ENCODE measurements around the gene MCM3.

MCM3 gene

DNA sequence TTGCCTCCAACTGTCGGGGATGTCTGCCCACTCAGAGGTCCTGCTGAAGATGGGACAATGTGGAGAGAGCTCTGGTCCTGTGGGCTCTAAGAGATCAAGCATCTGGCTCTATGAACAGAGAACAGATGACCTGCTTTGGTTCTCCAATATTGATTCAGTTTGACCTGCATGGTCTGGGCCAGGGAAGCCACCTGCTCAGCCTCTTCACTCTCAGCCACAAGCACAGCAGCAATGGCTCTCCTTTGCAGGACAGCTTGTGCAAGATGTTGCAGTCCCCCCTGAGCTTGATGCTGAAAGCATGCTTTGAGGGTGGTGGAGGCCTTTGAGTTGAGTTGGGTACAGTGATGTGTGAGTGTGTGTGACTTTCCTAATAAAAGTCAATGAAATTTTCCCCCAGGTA, 18.6 kb upstream of the MCM3 start:
- DNase-seq (ENCODE audit: low read depth in 2 of 2), result no peak

DNA sequence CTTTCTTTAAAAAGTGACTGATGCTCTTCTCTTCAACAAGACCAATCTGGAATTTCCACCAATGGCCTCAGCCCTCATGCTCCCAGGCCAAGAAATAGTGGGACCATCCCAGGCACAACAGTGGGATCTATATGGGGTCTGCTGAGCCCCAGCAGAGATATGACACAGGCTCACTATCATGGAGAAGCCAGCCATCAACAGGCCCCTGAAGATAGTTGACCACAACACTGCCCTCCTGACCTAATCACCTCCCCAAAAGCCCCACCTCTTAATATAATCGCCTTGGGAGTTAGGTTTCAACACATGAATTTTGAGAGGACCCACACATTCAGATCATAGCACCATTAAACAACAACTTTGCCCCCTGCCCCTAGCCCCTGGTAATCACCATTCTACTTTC, 16.8 kb upstream of the MCM3 start:
- no peak for DNase-seq (ENCODE audit: low read depth in 2 of 2)

DNA sequence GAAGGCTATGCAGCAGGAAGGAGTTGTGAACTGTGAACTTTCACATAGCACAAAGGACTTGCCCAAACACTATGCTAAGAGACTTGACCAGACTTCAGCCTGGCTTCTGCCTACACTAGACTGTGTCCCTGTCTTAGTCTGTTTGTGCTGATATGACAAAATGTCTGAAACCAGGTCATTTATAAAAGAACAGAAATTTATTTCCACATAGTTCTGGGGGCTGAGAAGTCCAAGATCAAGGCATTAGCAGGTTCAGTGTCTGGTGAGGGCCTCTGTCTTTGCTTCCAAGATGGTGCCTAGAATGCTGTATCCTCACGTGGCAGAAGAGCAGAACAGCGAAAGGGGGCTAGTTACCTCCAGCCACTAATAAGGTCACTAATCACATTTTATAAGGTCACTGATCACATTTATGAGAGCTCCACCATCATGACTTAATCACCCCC, 16.0 kb upstream of the MCM3 start:
- no peak for DNase-seq (ENCODE audit: low read depth in 2 of 2)

DNA sequence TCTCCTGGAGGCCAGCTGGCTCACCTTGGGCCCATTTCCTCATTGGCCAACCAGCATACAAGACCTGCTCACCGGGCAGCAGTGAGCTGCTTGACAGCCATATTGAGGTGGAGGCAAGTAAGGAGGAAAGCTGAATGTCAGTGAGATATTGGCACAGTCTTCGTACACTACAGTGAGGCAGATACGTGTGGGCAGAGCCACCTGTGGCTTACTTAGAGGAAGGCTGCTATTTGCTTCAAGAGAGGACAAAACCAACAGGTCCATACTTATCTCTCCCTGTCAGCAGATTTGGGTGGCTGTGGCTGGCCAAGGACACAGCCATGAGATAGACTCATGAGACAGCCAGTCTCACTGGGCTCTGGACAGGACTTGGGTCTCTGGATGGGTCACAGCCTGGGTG, 15.1 kb upstream of the MCM3 start:
- DNase-seq (ENCODE audit: low read depth in 2 of 2), result no peak

DNA sequence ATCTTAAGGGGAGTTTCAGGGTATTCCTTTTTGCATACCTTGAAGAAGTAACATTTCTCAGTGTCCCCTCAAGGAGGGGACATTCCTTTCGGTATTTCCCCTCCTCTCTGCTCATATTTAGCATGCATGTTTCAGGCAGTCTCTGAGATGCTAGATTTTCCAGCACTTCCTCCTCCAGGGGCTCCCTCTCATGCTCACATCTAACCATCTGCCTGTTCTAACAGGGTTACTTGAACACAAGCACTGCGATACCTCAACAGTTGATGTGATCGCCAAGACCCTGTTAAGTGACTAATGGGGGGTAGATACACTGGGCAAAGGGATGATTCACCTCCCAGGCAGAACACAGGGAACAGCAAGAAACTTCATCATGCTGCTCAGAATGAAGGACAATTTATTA, 12.9 kb upstream of the MCM3 start:
- no peak for DNase-seq (ENCODE audit: low read depth in 2 of 2)

DNA sequence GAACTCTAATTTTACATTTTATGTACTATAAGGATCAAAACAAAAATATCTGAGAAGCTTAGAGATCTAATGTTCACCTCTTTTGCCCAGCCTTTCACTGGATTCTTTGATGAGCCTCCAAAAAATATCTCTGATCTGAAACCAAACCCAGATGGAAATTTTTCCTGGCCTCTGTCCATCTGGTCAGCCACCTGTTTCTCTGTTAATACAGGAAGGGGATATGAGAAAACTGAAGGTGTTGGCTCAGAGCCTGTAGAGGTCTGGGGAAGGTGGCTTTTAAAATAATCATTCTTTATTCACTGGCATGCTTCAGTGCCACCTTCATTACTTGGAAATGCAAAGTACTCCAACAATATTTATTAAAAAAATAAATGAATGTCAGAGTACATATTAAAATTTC, 8.5 kb upstream of the MCM3 start:
- no peak for DNase-seq (ENCODE audit: low read depth in 2 of 2)

DNA sequence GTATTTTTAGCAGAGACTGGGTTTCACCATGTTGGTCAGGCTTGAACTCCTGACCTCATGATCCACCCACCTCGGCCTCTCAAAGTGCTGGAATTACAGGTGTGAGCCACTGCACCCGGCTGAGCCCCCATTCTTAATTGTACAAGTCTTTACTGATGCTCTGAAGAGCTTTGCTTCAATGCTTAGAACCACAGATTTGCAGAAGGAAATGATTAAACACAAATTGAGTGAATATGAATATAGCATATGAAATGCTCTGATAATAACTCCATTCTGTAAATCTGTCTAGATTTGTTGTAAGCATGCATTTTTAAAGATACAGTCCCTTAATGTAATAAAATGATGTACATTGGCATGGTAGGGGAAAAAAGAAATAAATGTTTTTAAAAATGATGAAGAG, 4.3 kb upstream of the MCM3 start:
- no peak for DNase-seq (ENCODE audit: low read depth in 2 of 2)

DNA sequence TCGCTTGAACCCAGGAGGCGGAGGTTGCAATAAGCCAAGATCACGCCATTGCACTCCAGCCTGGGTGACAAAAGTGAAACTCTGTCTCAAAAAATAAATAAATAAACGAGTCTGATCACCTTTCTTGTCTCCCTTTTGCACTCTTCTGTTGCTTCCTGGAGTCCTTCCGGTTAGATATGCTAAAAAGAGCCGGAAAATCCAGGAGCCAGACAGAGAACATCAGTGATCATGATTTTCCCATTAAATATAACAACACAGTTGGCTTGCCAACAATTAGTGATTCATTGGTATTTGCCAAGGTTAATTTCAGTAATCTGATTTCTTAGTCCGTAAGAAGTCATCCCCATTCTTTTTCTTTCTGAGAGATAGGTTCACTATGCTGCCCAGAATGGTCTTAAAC, 3.7 kb upstream of the MCM3 start:
- no peak for DNase-seq (ENCODE audit: low read depth in 2 of 2)

DNA sequence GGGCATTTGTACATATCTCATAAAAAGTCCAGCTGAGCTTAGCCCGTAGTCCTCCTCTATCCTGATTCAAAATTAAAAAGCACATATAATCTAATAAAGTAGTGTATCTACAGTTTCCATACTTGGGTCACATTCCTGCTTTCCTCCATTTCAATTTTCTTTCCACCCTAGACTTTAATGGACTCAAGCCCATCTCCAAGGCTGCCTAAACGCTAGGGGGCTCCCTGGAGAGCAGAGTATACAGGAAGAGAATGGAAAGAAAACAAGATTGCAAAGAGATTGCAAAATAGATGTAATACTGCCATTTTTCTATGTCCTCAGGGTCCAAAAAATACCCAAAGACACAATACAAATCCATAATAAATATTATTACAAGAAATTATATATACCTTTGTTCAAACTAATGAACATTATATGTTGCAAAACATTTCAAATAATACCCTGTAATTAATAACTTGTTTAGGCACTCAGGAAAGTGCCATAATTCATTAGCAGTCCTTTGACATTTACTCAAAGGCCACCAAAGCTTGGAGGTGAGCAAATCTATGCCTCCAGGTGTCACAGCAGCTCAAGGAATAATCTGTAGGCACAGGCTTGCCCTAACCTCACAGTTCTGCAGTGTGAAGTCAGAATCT, 2.4 kb upstream of the MCM3 start:
- peak; percentile 43 to 44 for DNase-seq (ENCODE audit: low read depth in 2 of 2)

DNA sequence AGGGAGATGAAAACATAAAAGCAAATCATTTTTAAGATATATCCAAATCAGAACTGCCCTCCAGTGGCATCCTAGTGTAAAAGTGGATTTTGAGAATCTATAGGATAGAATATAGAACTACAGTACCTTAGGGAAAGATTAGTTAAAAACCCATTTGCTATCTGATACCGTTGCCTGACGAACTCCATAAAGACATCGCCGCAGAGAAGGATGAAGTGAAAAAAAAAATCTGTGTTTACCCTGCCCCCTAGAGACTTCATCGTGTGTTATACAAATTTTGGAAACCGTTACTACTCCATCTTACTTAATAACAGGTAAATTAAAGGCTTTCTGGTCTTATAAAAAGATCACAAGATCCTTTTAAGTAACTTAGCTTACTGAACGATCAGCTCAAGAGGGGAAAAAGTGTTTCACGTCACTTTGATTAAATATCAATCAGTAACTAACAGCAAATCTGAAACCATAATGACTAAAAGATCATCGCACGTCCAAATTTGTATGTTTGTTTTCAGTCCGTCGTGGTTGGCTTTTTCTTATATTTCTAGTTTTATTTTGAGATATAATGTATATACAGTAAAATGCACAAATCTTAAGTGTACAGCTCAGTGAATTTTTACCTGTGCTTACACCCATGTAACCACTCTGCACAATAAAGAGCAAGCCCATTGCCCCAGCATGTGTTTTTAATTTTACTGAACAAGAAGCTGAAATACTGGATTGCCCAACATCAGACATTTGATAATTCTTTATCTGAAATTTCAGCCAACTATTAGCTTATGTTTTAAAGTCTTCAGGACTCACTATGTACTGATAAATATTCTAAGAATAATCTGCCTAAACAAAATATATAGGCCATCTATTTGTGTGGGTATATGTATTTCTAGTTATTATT, 881 bp upstream of the MCM3 start:
- no peak for DNase-seq (ENCODE audit: low read depth in 2 of 2)

DNA sequence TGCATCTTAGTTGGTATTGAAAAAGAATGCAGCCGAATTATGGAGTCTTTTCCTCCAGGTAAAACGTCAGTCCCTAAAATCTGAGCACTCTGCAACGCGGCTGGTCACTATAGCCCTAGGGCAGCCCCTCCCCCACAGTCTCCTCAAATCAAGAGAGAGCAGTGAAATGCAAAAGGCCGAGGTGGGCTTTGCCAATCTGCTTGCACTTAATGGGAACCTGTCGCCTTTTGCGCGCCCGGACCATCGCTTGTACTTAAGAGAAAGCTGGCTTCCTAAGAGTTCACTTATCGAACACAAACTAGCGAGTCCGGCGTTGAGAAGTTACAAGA, 447 bp downstream of the MCM3 start:
- peak; percentile 42 for DNase-seq (ENCODE audit: low read depth in 2 of 2)

DNA sequence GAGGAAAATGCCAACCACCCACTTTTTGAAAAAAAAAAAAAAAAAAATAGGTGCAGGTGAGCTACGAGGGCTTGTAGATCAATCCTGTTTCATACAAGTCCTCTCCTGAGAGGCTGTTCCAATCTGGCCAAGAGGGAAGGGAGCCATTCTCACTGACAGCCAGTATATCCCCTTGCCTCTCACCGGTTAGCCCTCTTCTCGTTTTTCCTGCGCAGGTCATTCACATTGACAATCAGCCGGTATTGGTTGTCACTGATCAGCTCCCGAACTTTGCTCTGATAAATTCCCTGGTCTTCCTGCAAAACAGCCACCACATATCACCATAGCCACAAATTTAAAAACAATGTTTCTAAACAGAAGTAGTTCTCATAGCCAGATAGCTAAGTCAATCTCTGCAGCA, 1.4 kb downstream of the MCM3 start:
- DNase-seq (ENCODE audit: low read depth in 2 of 2), result no peak

DNA sequence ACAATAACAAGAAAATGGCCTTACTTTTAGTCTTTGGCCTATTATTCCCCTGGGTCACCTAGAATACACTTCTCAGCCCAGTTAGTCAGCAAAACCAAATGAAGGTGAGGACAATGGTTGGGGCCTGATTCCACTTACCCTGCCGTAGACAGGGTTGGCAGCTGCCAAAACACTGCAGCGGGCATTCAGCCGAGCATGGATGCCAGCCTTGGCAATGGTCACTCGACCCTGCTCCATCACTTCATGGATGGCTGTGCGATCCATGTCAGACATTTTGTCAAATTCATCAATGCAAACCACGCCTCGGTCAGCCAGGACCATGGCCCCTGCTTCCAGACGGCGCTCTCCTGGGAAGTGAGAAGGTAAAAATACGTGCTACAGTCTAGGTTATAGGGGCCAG, 8.4 kb downstream of the MCM3 start:
- DNase-seq (ENCODE audit: low read depth in 2 of 2), result no peak

DNA sequence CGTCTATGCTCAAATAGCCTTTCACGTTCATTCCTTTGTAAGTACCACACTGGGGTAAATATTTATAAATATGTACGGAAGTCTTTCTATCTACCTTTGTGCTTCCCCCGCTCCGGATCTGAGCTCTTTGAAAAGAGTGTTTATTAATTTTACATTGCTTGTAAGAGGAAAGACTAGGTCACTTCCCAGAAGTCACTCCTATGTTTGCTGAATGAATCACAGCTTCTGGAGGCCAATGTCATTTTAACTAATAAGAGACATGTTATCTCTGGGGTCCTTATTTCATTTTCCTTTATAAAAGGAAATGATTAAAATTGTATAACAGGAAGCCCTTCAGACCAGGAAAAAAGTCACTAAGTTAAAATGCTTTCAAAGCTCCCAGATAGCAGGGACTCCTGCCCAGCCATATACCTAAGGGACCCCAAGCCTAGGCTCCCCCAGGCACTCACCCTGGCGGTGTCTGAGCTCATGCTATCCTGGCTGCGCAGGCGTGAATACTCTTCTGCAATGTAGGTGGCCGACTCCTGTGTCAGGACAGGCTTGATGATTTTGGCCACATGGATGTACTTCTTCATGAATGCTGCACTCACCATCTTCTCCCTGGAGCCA, 12.6 kb downstream of the MCM3 start:
- DNase-seq (ENCODE audit: low read depth in 2 of 2), result no peak

DNA sequence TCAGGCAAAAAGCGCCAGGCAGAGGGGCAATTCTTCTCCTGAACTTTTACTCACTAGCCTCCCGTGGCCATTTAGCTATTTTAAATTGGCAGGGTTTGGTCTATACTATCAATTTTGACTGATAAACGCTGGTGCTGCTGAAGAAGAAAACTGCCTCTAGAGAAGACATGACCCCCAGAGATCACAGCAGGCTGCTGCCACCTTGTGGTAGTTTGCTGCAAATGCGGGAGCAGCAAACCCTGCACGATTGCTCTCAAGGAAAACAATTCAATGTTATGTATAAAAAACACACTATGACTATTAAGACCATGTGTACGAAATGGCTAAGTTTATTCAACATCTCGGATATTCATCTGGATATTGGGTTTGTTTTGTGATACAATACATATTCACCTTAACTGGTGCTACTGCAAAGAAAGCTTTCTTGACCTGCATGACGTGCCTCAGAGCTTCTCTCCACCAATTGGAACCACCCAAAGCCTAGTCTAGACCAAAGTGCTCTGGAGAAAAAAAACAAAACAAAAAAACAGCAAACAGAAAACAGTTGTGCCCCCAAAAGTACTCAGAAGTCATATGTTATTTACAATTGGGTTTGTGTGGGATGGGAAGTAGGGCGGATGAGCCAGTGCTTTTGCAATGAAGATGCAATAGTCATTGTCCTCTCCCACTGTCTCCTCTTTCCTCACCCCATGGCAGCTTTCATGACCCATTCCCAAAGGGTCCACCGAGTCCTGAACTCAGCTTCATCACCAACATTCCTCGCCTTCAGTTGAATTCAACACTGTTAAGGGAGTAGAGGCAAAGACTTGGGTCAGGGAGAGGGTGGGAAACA, 20.6 kb downstream of the MCM3 start:
- peak; percentile 40 to 51 for DNase-seq (ENCODE audit: low read depth in 2 of 2)

DNA sequence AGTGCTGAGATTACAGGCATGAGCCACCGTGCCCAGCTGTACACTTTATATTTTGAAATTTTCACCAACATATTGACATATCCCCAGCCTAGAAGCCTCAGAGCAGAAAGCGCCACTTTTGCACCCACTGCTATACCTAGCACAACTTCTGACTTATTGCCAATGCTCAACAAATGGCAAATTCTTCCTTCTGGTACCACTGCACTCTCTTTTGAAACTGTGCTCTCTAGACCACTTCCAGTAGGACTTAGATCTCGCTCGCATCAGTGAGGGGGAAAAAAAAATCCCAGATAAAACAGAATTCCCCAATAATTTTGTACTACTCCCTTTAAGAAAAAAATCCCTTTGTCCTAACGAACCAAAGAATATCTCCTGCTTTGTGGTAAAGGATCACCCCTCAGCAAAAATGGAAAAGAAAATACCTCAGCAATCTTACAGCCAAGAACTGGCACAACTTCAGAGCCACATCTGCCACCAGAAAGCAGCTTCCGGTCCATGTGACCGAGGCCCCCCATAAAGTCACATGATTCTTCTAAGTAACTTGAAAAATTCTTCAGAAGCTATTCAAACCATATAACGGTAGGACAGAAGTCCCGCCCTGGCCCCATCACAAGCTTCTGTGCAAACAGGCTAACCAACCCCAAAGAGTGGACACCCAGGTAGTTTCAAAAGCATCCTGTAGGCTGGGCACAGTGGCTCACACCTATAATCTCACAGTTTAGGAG, 21.8 kb downstream of the MCM3 start:
- DNase-seq (ENCODE audit: low read depth in 2 of 2), result no peak

DNA sequence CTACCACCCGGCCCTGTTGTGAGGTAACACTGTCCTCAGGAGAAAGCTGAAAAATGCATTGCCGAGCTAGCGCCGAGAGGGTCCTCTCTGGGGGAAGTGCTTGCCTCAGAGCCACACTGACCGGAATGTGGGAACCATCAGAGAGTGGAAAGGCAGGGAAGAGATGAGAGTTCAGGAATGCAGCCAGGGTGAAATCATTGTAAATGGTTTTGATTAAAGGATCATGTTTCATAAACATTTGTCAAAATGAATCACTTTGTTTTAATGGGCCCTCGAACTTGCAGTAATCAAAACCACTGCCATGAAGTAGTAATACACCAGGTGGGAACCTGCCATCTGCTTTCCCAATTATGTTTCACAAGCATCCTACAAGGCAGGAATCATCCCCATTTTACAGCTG, 23.3 kb downstream of the MCM3 start:
- DNase-seq (ENCODE audit: low read depth in 2 of 2), result no peak

DNA sequence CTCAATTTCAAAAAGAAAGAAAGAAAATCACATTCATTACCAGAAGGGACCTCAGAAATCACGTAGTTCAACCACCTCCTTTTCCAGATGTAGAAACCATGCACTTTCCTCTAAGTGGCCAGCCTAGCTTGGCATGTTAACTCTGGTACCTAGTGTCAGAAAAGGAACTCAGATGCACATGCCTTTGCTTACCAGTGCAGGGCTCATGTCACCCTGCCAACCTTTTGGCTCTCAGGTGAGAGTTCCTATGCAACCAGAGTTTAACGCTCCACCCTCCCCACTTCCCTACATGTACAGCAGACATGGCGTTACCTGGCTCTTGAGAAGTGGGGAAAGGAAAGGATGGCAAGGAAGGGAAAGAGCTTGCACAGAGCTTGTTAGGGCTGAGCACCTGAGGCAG, 23.9 kb downstream of the MCM3 start:
- no peak for DNase-seq (ENCODE audit: low read depth in 2 of 2)

DNA sequence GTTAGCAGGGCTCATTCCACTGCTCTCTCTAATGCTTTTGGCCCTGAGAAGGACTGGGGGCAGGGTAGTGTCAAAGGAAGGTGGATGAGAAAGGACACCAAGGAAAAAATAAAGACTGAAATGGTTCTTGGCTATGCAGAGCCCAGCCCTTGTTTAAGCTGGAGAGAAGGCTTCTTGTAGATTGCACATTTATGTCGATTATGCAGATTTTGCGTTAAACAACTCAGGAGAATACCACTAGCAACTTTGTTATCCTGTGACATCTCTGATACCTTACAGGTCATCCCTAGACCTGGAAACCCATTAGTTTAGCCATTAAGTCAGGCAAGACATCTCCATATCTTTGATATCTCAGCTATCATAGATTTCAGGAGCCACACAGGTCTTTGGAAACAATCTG, 29.1 kb downstream of the MCM3 start:
- no peak for DNase-seq (ENCODE audit: low read depth in 2 of 2)

DNA sequence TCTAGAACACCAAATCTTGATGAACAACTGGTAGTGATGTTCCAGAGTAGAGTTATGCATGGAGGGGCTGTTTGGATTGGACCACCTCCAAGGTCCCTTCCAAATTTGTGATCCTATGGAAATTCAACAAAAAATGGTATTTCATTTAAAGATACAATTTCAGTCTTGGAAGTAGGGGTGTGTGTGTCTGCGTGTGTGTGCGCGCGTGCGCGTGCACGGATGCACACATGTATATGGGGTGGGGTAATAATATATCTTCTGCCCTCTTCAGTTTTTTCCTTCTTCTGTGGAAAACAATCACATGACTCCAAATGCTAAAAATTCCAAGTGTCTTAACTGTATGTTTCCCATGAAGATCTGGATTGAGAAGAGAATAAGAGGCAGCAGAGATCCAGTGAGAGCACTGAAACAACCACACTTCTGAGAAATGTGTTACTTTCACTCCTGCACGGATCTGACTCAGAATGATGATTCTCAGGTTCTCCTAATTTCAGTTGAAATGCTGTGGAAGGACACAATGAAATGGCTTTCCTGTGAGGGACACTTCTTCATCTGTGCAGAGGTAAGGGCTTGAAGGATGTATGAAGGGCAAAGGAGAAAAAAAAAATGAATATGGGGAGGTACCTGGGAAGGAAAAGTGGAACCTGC, 29.7 kb downstream of the MCM3 start:
- DNase-seq (ENCODE audit: low read depth in 2 of 2), result no peak

DNA sequence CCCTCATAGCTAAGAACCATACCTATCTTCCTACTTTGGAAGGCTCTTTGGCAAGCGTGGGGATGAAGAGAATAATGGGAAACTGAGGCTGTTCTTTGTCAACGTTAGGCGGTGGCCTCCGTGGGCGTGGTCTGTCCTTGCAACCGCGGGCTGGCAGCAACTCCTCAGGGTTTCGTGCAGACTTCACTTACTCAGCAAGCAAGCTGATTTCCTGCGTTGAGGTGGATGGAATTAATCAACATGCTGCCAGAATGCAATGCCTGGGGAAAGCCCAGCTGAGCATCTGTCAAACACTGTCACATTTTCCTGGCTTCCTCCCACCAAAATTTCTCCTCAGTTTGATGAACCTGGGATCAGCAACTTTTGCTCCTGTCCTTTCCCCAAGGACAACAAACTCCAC, 31.0 kb downstream of the MCM3 start:
- DNase-seq (ENCODE audit: low read depth in 2 of 2), result peak; percentile 24 to 26
